Measurements from ENCODE around the gene C16orf82. TPM values are rescaled to one million over a fixed set of nuclear protein-coding genes. Genes with fewer than 3 reads are reported as not detected.

The C16orf82 gene
- total RNA-seq, 1 experiment from 2014 or later, result not detected

GRCh38 chr16:27024010-27024409 is 42.7 kb upstream of the C16orf82 start:
- H2BK20ac ChIP-seq (ENCODE audit: low read depth, low read length, poor library complexity, severe bottlenecking), result no peak overlapping the region
- H3K56ac ChIP-seq (ENCODE audit: insufficient read length, low read depth, low read length), result no peak overlapping the region
- no peak overlapping the region for H3K9ac ChIP-seq (ENCODE audit: extremely low read depth, insufficient read length, low read length)
- no peaks in the 10 kb centered on the region for H3K27me3 ChIP-seq (ENCODE audit: insufficient read depth, low read length)
- H2BK5ac ChIP-seq (ENCODE audit: insufficient read length, low read length), result no peak overlapping the region
- Mint-ChIP-seq H3K36me3 (ENCODE audit: insufficient read depth in 1 of 3, low read depth in 3 of 3) (peaks cover 4 to 6% (median 4%) of the 10 kb centered on the region in 3 experiments; a peak in 4 of 7 replicates), H3K27me3 (ENCODE audit: low read depth) (peaks cover 5% of the 10 kb centered on the region), H3K4me1 (peaks cover 0 to 2% of the 10 kb centered on the region in 2 experiments; a peak in 2 of 4 replicates), H3K9me3 (peaks cover 5 to 13% of the 10 kb centered on the region in 2 experiments), H3K4me3 (no peak overlapping the region), H3K27ac (no peak overlapping the region)
- no peak for TF ChIP-seq CTCF (conservative IDR thresholded peaks at IDR 0.05)
- H2AFZ ChIP-seq (ENCODE audit: low read length), result no peak overlapping the region
- H4K5ac ChIP-seq (ENCODE audit: insufficient read length, low read depth, low read length), result no peak overlapping the region
- no peaks in the 10 kb centered on the region for H3K23me2 ChIP-seq (ENCODE audit: insufficient read length, low read depth, low read length, poor library complexity, severe bottlenecking)
- no peak overlapping the region for H3K23ac ChIP-seq (ENCODE audit: insufficient read length, low read depth, low read length)
- H2BK120ac ChIP-seq (ENCODE audit: low read depth, low read length, poor library complexity, severe bottlenecking), result no peak overlapping the region
- no peak overlapping the region for H2AK5ac ChIP-seq (ENCODE audit: insufficient read length, low read length)
- H3K18ac ChIP-seq (ENCODE audit: insufficient read length, low read depth, low read length), result no peak overlapping the region
- no peak overlapping the region for H2BK12ac ChIP-seq (ENCODE audit: insufficient read length, low read depth, low read length)
- H3K4me1 ChIP-seq (ENCODE audit: insufficient read depth, low read length), result no peaks in the 10 kb centered on the region
- H4K20me1 ChIP-seq (ENCODE audit: control insufficient read depth, insufficient read depth, insufficient read length), result no peaks in the 10 kb centered on the region
- H3K4ac ChIP-seq (ENCODE audit: low read depth, low read length), result no peak overlapping the region
- no peak overlapping the region for H3K27ac ChIP-seq (ENCODE audit: insufficient read length, low read depth, low read length)
- H4K8ac ChIP-seq (replicated peaks; ENCODE audit: insufficient read length, low read depth, low read length), result no peak overlapping the region
- H3K14ac ChIP-seq (ENCODE audit: insufficient read depth, low read length), result no peak overlapping the region; the same call in 1 of the 2 replicates
- H3K4me2 ChIP-seq (ENCODE audit: insufficient read depth, insufficient read length, low read length), result no peak overlapping the region
- no peak overlapping the region for H4K91ac ChIP-seq (ENCODE audit: insufficient read length, low read depth, low read length)
- H3K79me2 ChIP-seq (ENCODE audit: insufficient read depth, low read length), result no peaks in the 10 kb centered on the region
- H2BK15ac ChIP-seq (ENCODE audit: low read depth, low read length), result no peak overlapping the region
- H3K9me3 ChIP-seq (ENCODE audit: control insufficient read depth, low read depth, low read length), result no peaks in the 10 kb centered on the region
- no peak overlapping the region for H3T11ph ChIP-seq (ENCODE audit: low read length)
- no peaks in the 10 kb centered on the region for H3K79me1 ChIP-seq (ENCODE audit: insufficient read depth, low read depth, low read length, poor library complexity, severe bottlenecking)
- no peak for DNase-seq
- WGBS (ENCODE audit: extremely low coverage, insufficient read length, low lambda C conversion rate), result no CpG with 5 or more reads among the region's 2 CpGs
